Liver (tissue), 9 donors: ENCODE measurements around the gene AMOTL1. TPM values are rescaled to one million over a fixed set of nuclear protein-coding genes. Genes with fewer than 3 reads are reported as not detected.

Experiments
- DNase-seq: peaks from one replicate; pipeline ENCODE4 v3.0.0-alpha.2; 2017; ENCODE audit warnings: low spot score
- H3K27ac ChIP-seq, 2 donors: one replicate each; pipeline ENCODE4 v1.7.0; 2013; ENCODE audit warnings: inconsistent platforms in 2 of 2, low read length in 2 of 2, control low read depth in 1 of 2, low read depth in 1 of 2, mild to moderate bottlenecking in 1 of 2
- H3K27me3 ChIP-seq, 4 donors: one replicate each; pipeline versions ENCODE4 v1.6.1 to v1.7.0; 2013; ENCODE audit warnings: low read length in 3 of 4, inconsistent platforms in 1 of 4, mild to moderate bottlenecking in 1 of 4, moderate library complexity in 1 of 4; ENCODE audit not compliant: control insufficient read depth in 4 of 4, insufficient read depth in 4 of 4
- H3K36me3 ChIP-seq, 4 donors: one replicate each; pipeline versions ENCODE4 v1.6.1 to v1.7.0; 2013; ENCODE audit warnings: low read length in 3 of 4, mild to moderate bottlenecking in 3 of 4, low read depth in 1 of 4, moderate library complexity in 1 of 4; ENCODE audit not compliant: control insufficient read depth in 4 of 4, insufficient read depth in 3 of 4
- H3K4me1 ChIP-seq, 4 donors: one replicate each; pipeline versions ENCODE4 v1.6.1 to v1.7.0; 2013; ENCODE audit warnings: low read length in 3 of 4, mild to moderate bottlenecking in 3 of 4, moderate library complexity in 1 of 4; ENCODE audit not compliant: control insufficient read depth in 4 of 4, insufficient read depth in 4 of 4
- H3K4me3 ChIP-seq, 3 donors: one replicate each; pipeline versions ENCODE4 v1.6.1 to v1.7.0; 2013; ENCODE audit warnings: low read length in 3 of 3, control low read depth in 1 of 3, low read depth in 1 of 3, mild to moderate bottlenecking in 1 of 3
- H3K9ac ChIP-seq, 2 donors: one replicate each; pipeline ENCODE4 v1.7.0; 2013; ENCODE audit warnings: low read length in 2 of 2, mild to moderate bottlenecking in 2 of 2, moderate library complexity in 2 of 2, control low read depth in 1 of 2, low read depth in 1 of 2
- H3K9me3 ChIP-seq, 4 donors: one replicate each; pipeline versions ENCODE4 v1.6.1 to v1.7.0; 2013; ENCODE audit warnings: low read length in 3 of 4; ENCODE audit not compliant: control insufficient read depth in 4 of 4
- CTCF ChIP-seq: fragments of 150-350 bp; IDR thresholded peaks from 2 replicates; pipeline ENCODE4 v1.5.1; 2017; ENCODE audit warnings: improper control_type of control experiment, low read depth, low read length; ENCODE audit not compliant: missing input control
- EGR1 ChIP-seq, 2 donors: IDR thresholded peaks; 2 replicates each; pipeline ENCODE4 v1.6.1; 2016 to 2018; ENCODE audit warnings: antibody characterized with exemption in 2 of 2, low read depth in 2 of 2
- FOXA2 ChIP-seq: IDR thresholded peaks from 2 replicates; pipeline ENCODE4 v1.6.1; 2016; ENCODE audit warnings: antibody characterized with exemption
- GABPA ChIP-seq, 2 donors: IDR thresholded peaks in 1 of 2; conservative IDR thresholded peaks in 1 of 2; 2 replicates each; pipeline ENCODE4 v1.6.1; 2016; ENCODE audit warnings: antibody characterized with exemption in 2 of 2, mild to moderate bottlenecking in 1 of 2, moderate library complexity in 1 of 2
- HNF4A ChIP-seq, 2 donors: conservative IDR thresholded peaks; 2 replicates each; pipeline ENCODE4 v1.6.1; 2016; ENCODE audit warnings: antibody characterized with exemption in 2 of 2, mild to moderate bottlenecking in 2 of 2
- HNF4G ChIP-seq: IDR thresholded peaks from 2 replicates; pipeline ENCODE4 v1.6.1; 2016; ENCODE audit warnings: antibody characterized with exemption
- JUND ChIP-seq, 2 donors: IDR thresholded peaks; 2 replicates each; pipeline ENCODE4 v1.6.1; 2016; ENCODE audit warnings: antibody characterized with exemption in 2 of 2
- MAX ChIP-seq: IDR thresholded peaks from 2 replicates; pipeline ENCODE4 v1.6.1; 2016; ENCODE audit warnings: antibody characterized with exemption
- NR2F2 ChIP-seq: IDR thresholded peaks from 2 replicates; pipeline ENCODE4 v1.6.1; 2016; ENCODE audit warnings: antibody characterized with exemption
- RAD21 ChIP-seq, 2 donors: IDR thresholded peaks; 2 replicates each; pipeline ENCODE4 v1.6.1; 2016; ENCODE audit warnings: antibody characterized with exemption in 2 of 2, mild to moderate bottlenecking in 2 of 2
- RXRA ChIP-seq, 2 donors: IDR thresholded peaks; 2 replicates each; pipeline ENCODE4 v1.6.1; 2017 to 2018; ENCODE audit warnings: antibody characterized with exemption in 2 of 2, mild to moderate bottlenecking in 1 of 2
- SP1 ChIP-seq: IDR thresholded peaks from 2 replicates; pipeline ENCODE4 v1.6.1; 2018; ENCODE audit warnings: antibody characterized with exemption, mild to moderate bottlenecking
- TAF1 ChIP-seq: conservative IDR thresholded peaks from 2 replicates; pipeline ENCODE4 v1.6.1; 2016; ENCODE audit warnings: antibody characterized with exemption, mild to moderate bottlenecking
- YY1 ChIP-seq: IDR thresholded peaks from 2 replicates; pipeline ENCODE4 v1.6.1; 2016; ENCODE audit warnings: antibody characterized with exemption, mild to moderate bottlenecking
- WGBS: extraction: QIAGEN DNeasy Blood & Tissue Kit; methylation state at CpG from one replicate; pipeline ENCODE4 v1.1.7; 2013; 5-methylcytosine and 5-hydroxymethylcytosine counted together
- polyA plus RNA-seq, 2 donors: library from polyadenylated mRNA; stranded (reverse) in 1 of 2; unstranded in 1 of 2; fragments of 200-250 nt in 1 of 2; fragments of >200 nt in 1 of 2; fragmentation: Nextera tagmentation in 1 of 2; extraction: Ambion mirVana in 1 of 2; gene quantifications; one replicate each; pipeline versions ENCODE4 v1.2.1 to v1.2.3, GENCODE V29; 2013 to 2015
- total RNA-seq, 2 donors: library from RNA; depleted of rRNA; stranded (reverse); fragments of >200 nt; gene quantifications; one replicate each; pipeline ENCODE4 v1.2.3, GENCODE V29; 2014
- TF ChIP-seq, protein P1 (sequence below): IDR thresholded peaks from 2 replicates; pipeline ENCODE4 v1.6.1; 2016; ENCODE audit warnings: antibody characterized with exemption, mild to moderate bottlenecking
- TF ChIP-seq, protein P2 (sequence below): IDR thresholded peaks from 2 replicates; pipeline ENCODE4 v1.6.1; 2016; ENCODE audit warnings: antibody characterized with exemption
- TF ChIP-seq, protein P3 (sequence below): IDR thresholded peaks from 2 replicates; pipeline ENCODE4 v1.6.1; 2016; ENCODE audit warnings: antibody characterized with exemption
- donor health status: healthy.
- donor health status: healthy.
- donor health status: healthy.
- donor health status: healthy.
- donor health status: healthy.

Gene AMOTL1
- total and polyA plus RNA-seq, 4 donors = 2.2 to 29.5 (median 7.2) TPM

- TF ChIP-seq JUND (IDR thresholded peaks at IDR 0.05) = no peak
- no peak for TF ChIP-seq EGR1 (IDR thresholded peaks at IDR 0.05; ENCODE audit: low read depth in 2 of 2)
- TF ChIP-seq HNF4A (conservative IDR thresholded peaks at IDR 0.05) = no peak
Observed at GRCh38 chr11:94910270-94910669, 142.1 kb downstream of the AMOTL1 start (continued).

DNA sequence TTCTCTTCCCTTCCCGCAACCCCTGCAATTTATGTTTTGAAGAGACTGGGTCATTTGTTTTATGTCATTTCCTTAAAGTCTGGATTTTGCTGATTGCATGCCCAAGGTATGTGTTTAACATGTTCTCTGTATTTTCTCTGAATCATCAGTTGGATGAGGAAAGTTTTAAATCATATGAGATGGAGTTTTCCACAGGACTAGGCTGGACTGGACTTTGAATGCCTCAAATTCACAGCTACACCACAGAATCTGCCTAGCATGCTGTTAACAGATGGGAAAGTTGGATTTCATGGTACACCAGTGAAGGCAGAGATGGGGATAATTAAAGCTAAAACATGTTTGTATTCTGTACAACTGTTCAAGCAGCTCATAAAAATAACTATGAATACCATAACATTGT, 142.6 kb downstream of the AMOTL1 start:
- whole genome bisulfite sequencing = 0% methylated on average over 1 of the region's 1 CpG
- Histone ChIP-seq H3K4me1 (peaks cover 0 to 2% (median 0%) of the 10 kb centered on the region in 4 donors), H3K4me3 (no peak overlapping the region), H3K9ac (no peak overlapping the region), H3K27ac (no peak overlapping the region), H3K36me3 (no peaks in the 10 kb centered on the region), H3K9me3 (no peaks in the 10 kb centered on the region), H3K27me3 (no peaks in the 10 kb centered on the region)
- TF ChIP-seq GABPA (IDR thresholded peaks at IDR 0.05 in 1 of 2, conservative IDR thresholded peaks at IDR 0.05 in 1 of 2) (no peak), JUND (IDR thresholded peaks at IDR 0.05) (no peak), HNF4G (no peak), YY1 (no peak), NR2F2 (no peak), FOXA2 (no peak), RXRA (IDR thresholded peaks at IDR 0.05) (no peak), MAX (no peak), HNF4A (conservative IDR thresholded peaks at IDR 0.05) (no peak), TAF1 (no peak), SP1 (no peak), CTCF (no peak), RAD21 (IDR thresholded peaks at IDR 0.05) (no peak), EGR1 (IDR thresholded peaks at IDR 0.05; ENCODE audit: low read depth in 2 of 2) (no peak)
- TF ChIP-seq, protein P1, sequence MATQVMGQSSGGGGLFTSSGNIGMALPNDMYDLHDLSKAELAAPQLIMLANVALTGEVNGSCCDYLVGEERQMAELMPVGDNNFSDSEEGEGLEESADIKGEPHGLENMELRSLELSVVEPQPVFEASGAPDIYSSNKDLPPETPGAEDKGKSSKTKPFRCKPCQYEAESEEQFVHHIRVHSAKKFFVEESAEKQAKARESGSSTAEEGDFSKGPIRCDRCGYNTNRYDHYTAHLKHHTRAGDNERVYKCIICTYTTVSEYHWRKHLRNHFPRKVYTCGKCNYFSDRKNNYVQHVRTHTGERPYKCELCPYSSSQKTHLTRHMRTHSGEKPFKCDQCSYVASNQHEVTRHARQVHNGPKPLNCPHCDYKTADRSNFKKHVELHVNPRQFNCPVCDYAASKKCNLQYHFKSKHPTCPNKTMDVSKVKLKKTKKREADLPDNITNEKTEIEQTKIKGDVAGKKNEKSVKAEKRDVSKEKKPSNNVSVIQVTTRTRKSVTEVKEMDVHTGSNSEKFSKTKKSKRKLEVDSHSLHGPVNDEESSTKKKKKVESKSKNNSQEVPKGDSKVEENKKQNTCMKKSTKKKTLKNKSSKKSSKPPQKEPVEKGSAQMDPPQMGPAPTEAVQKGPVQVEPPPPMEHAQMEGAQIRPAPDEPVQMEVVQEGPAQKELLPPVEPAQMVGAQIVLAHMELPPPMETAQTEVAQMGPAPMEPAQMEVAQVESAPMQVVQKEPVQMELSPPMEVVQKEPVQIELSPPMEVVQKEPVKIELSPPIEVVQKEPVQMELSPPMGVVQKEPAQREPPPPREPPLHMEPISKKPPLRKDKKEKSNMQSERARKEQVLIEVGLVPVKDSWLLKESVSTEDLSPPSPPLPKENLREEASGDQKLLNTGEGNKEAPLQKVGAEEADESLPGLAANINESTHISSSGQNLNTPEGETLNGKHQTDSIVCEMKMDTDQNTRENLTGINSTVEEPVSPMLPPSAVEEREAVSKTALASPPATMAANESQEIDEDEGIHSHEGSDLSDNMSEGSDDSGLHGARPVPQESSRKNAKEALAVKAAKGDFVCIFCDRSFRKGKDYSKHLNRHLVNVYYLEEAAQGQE = no peak
- TF ChIP-seq, protein P2, sequence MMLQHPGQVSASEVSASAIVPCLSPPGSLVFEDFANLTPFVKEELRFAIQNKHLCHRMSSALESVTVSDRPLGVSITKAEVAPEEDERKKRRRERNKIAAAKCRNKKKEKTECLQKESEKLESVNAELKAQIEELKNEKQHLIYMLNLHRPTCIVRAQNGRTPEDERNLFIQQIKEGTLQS = no peak
- TF ChIP-seq, protein P3, sequence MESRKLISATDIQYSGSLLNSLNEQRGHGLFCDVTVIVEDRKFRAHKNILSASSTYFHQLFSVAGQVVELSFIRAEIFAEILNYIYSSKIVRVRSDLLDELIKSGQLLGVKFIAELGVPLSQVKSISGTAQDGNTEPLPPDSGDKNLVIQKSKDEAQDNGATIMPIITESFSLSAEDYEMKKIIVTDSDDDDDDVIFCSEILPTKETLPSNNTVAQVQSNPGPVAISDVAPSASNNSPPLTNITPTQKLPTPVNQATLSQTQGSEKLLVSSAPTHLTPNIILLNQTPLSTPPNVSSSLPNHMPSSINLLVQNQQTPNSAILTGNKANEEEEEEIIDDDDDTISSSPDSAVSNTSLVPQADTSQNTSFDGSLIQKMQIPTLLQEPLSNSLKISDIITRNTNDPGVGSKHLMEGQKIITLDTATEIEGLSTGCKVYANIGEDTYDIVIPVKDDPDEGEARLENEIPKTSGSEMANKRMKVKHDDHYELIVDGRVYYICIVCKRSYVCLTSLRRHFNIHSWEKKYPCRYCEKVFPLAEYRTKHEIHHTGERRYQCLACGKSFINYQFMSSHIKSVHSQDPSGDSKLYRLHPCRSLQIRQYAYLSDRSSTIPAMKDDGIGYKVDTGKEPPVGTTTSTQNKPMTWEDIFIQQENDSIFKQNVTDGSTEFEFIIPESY = no peak
- no peak for DNase-seq
